Nephron progenitor cell (in vitro differentiated cells): Measurements from ENCODE around the gene SCYGR4.
A peak's percentile ranks its signal among the peaks of the same experiment; 100 is the strongest.

Experiments used
- DNase-seq: peaks from one replicate; pipeline ENCODE4 v3.0.0; 2021
- H3K27ac Mint-ChIP-seq: 2 replicates; pipeline ENCODE4 v1.8.0; 2021; ENCODE audit warnings: mild to moderate bottlenecking, moderate library complexity, mixed read lengths
- H3K27me3 Mint-ChIP-seq: 2 replicates; pipeline ENCODE4 v1.8.0; 2021; ENCODE audit warnings: mild to moderate bottlenecking, low read depth, mixed read lengths; ENCODE audit not compliant: poor library complexity
- H3K36me3 Mint-ChIP-seq: 2 replicates; pipeline ENCODE4 v1.8.0; 2021; ENCODE audit warnings: low read depth, mixed read lengths
- H3K4me1 Mint-ChIP-seq: 2 replicates; pipeline ENCODE4 v1.8.0; 2021; ENCODE audit warnings: mixed read lengths
- H3K4me3 Mint-ChIP-seq: 2 replicates; pipeline ENCODE4 v1.8.0; 2021; ENCODE audit warnings: mild to moderate bottlenecking, moderate library complexity, mixed read lengths
- H3K9me3 Mint-ChIP-seq: 2 replicates; pipeline ENCODE4 v1.8.0; 2021; ENCODE audit warnings: mild to moderate bottlenecking, moderate library complexity, mixed read lengths
- CTCF ChIP-seq: fragments of 200-600 bp; sonication (generic); IDR thresholded peaks from 2 replicates; pipeline ENCODE4 v1.5.0; 2021; ENCODE audit warnings: antibody characterized with exemption

The SCYGR4 gene

GRCh38 chr2:227617316-227618230, at the start of gene SCYGR4:
Gene SCYGR4 (plus strand): TSS chr2:227617498. CDS start chr2:227617498, 0 bp downstream.
- Mint-ChIP-seq H3K36me3 (no peaks in the 10 kb centered on the region), H3K9me3 (peaks cover 4% of the 10 kb centered on the region), H3K4me3 (no peak within 1 kb of the TSS), H3K27me3 (peaks cover 3% of the 10 kb centered on the region), H3K27ac (peak within 1 kb of the TSS; percentile 61), H3K4me1 (peaks cover 8% of the 10 kb centered on the region)
- no peak for DNase-seq
- TF ChIP-seq CTCF = no peak

GRCh38 chr2:227568852-227569169, 48.5 kb upstream of the SCYGR4 start:
- Mint-ChIP-seq H3K4me1 (no peaks in the 10 kb centered on the region), H3K9me3 (no peaks in the 10 kb centered on the region), H3K27ac (no peak overlapping the region), H3K27me3 (no peaks in the 10 kb centered on the region), H3K4me3 (no peak overlapping the region), H3K36me3 (no peaks in the 10 kb centered on the region)
- no peak for TF ChIP-seq CTCF
- no peak for DNase-seq

- Mint-ChIP-seq H3K9me3 (no peaks in the 10 kb centered on the region), H3K27me3 (peaks cover 3% of the 10 kb centered on the region), H3K27ac (peak overlapping the region; percentile 1), H3K36me3 (no peaks in the 10 kb centered on the region), H3K4me1 (no peaks in the 10 kb centered on the region), H3K4me3 (no peak overlapping the region)
- no peak for TF ChIP-seq CTCF
- no peak for DNase-seq
These were observed 46.7 kb upstream of the SCYGR4 start for GRCh38 chr2:227570615-227571014.

- Mint-ChIP-seq H3K36me3 (no peaks in the 10 kb centered on the region), H3K9me3 (peaks cover under 1% of the 10 kb centered on the region), H3K4me1 (no peaks in the 10 kb centered on the region), H3K27me3 (peaks cover 3% of the 10 kb centered on the region), H3K27ac (no peak overlapping the region), H3K4me3 (no peak overlapping the region)
- no peak for TF ChIP-seq CTCF
- DNase-seq = no peak
These were observed 41.2 kb upstream of the SCYGR4 start for GRCh38 chr2:227576110-227576509.

- no peak for DNase-seq
- Mint-ChIP-seq H3K4me1 (no peaks in the 10 kb centered on the region), H3K27me3 (peaks cover 3% of the 10 kb centered on the region), H3K27ac (no peak overlapping the region), H3K36me3 (no peaks in the 10 kb centered on the region), H3K9me3 (peaks cover 5% of the 10 kb centered on the region), H3K4me3 (no peak overlapping the region)
- TF ChIP-seq CTCF = no peak
These were observed 40.5 kb upstream of the SCYGR4 start for GRCh38 chr2:227576812-227577211.

GRCh38 chr2:227577555-227577954, 39.7 kb upstream of the SCYGR4 start:
- DNase-seq = no peak
- H3K36me3 Mint-ChIP-seq = no peaks in the 10 kb centered on the region
- no peaks in the 10 kb centered on the region for H3K4me1 Mint-ChIP-seq
- H3K27ac Mint-ChIP-seq = no peak overlapping the region
- H3K4me3 Mint-ChIP-seq = no peak overlapping the region
- peaks cover 3% of the 10 kb centered on the region for H3K27me3 Mint-ChIP-seq
- no peak for TF ChIP-seq CTCF
- peaks cover 12% of the 10 kb centered on the region for H3K9me3 Mint-ChIP-seq
